ENCODE data around the gene LRATD1. TPM values are rescaled to one million over a fixed set of nuclear protein-coding genes. Genes with fewer than 3 reads are reported as not detected.

Gene LRATD1
- total RNA-seq, 4 donors from 2014 or later = 0.48 to 4.4 (median 1.1) TPM

DNA sequence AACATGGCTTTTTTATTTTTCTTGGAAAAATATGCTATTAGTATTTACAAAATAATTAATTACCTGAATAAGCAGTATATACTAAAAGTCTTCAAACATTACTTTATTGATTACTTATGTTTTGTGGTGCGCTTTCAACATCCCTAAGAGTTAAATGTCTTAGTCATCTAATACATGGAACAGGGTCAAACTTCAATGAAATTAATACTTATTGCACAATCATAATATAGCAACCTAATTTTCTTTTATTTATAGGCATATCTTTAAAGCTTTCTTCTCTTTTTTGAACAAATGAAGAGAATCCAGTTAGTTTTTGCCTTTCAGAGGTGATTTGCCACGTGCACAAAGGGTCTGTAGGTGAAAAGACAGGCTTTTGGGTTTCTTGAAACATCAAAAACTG is 6.0 kb downstream of the LRATD1 start:
- TF ChIP-seq, protein P1, sequence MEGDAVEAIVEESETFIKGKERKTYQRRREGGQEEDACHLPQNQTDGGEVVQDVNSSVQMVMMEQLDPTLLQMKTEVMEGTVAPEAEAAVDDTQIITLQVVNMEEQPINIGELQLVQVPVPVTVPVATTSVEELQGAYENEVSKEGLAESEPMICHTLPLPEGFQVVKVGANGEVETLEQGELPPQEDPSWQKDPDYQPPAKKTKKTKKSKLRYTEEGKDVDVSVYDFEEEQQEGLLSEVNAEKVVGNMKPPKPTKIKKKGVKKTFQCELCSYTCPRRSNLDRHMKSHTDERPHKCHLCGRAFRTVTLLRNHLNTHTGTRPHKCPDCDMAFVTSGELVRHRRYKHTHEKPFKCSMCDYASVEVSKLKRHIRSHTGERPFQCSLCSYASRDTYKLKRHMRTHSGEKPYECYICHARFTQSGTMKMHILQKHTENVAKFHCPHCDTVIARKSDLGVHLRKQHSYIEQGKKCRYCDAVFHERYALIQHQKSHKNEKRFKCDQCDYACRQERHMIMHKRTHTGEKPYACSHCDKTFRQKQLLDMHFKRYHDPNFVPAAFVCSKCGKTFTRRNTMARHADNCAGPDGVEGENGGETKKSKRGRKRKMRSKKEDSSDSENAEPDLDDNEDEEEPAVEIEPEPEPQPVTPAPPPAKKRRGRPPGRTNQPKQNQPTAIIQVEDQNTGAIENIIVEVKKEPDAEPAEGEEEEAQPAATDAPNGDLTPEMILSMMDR (IDR thresholded peaks at IDR 0.05) = no peak
- ATAC-seq (ENCODE audit: low FRiP score) (no peak), DNase-seq (ENCODE audit: low spot score) (no peak)

DNA sequence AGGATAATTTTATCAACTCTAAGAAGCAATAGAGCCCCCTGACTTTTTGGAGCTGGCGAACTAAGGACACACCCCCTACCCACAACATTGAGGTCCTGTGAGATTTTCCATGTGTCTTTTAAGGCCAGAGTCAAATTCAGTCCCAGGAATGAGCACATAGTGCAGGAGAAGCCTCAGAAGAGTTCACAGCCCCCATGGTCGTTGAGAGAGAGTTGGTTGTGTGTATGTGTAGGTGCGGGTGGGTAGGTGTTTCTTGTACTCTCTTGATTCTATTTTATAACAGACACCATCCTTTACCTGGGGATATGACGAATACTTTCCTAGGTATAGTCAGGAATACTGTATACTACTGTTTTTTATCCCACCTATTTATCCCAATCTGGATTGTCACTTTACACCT is 8.6 kb downstream of the LRATD1 start:
- DNase-seq (ENCODE audit: low spot score) (no peak), ATAC-seq (ENCODE audit: low FRiP score) (no peak)
- TF ChIP-seq, protein P1 (IDR thresholded peaks at IDR 0.05) = no peak

DNA sequence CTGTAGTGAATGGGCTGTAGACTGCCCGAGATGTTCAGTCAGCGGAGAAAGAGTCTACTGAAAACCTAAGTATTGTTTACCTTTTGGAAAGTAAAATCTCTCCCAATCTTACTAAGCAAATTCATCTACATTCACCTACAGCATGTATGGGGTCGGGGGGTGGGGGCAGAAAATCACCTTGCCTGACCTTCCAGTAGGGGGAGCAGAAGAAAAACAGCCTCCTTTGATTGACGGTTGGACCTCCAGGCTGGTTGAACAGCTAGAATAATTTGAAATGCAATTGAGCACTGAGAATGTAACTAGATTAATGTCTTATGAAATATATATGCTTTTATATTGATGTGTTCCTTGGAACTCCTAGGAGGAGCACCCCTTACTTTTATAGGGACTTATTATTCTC is 10.0 kb downstream of the LRATD1 start:
- ATAC-seq (ENCODE audit: low FRiP score) (no peak), DNase-seq (ENCODE audit: low spot score) (no peak)
- TF ChIP-seq, protein P1 (IDR thresholded peaks at IDR 0.05) = no peak

GRCh38 chr2:14647714-14648113 is 15.2 kb downstream of the LRATD1 start:
- TF ChIP-seq, protein P1 (IDR thresholded peaks at IDR 0.05) = no peak
- DNase-seq (ENCODE audit: low spot score) (no peak), ATAC-seq (ENCODE audit: low FRiP score) (no peak)

DNA sequence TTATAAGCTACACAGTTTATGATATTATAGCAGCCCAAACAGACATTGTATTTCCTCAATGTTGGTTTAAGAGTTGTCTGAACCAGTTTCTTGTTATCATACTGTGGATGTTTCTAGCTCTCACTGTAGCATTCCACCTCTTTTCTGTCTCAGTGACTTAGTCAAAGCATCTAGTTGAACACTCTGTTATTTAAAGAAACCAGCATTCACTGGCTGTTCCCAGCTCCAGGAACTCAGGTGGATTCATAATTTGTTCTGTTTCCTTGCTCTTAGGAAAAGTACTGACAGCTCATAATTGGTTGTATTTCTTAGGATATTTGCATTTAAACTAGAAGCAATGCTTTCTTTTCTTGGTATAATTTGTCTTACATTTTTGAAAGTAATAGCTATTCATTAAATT is 17.5 kb downstream of the LRATD1 start:
- DNase-seq (ENCODE audit: low spot score) = no peak
- ATAC-seq (ENCODE audit: low FRiP score) = no peak
- TF ChIP-seq, protein P1 (IDR thresholded peaks at IDR 0.05) = no peak

DNA sequence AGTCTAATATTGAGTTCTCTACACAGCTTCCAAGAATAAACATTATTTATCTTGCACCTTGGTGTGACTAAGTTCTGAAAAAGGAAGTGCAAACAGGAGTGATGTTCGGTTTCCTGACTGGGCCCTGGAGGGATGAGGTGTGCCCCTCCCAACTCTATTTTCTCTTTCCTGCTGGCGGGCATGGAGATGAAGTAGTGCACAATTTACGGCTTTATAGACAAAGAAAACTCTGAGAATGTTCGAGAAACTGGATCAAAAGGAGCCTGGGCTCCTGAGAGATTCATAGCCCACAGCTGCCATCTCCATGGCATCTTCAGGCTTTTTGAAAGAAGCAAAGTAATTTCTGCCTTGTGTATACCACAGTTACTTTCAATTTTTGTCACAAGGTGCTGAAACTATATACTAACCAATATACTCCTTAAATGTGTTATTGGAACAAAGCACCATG is 22.3 kb downstream of the LRATD1 start:
- no peak for DNase-seq (ENCODE audit: low spot score)
- ATAC-seq (ENCODE audit: low FRiP score) = no peak
- TF ChIP-seq, protein P1 (IDR thresholded peaks at IDR 0.05) = no peak

- TF ChIP-seq, protein P1 (IDR thresholded peaks at IDR 0.05) = no peak
- no peak for ATAC-seq (ENCODE audit: low FRiP score)
- DNase-seq (ENCODE audit: low spot score) = no peak
Measured at GRCh38 chr2:14656146-14656545, 23.6 kb downstream of the LRATD1 start.
